Immature natural killer cell (primary cell): ENCODE results near the gene CYSLTR2. TPM values are rescaled to one million over a fixed set of nuclear protein-coding genes. Genes with fewer than 3 reads are reported as not detected.

Source experiments
- DNase-seq, 3 donors: peaks; one replicate each; pipeline ENCODE4 v3.0.0; 2022; ENCODE audit warnings: mixed read lengths in 1 of 3
- H3K27ac Mint-ChIP-seq, 6 donors: one replicate each; pipeline ENCODE4 v1.8.0; 2020; ENCODE audit warnings: mixed read lengths in 6 of 6, mild to moderate bottlenecking in 5 of 6, inconsistent platforms in 4 of 6, moderate library complexity in 3 of 6
- H3K27me3 Mint-ChIP-seq, 3 donors: one replicate each; pipeline ENCODE4 v1.8.0; 2020 to 2021; ENCODE audit warnings: low read depth in 3 of 3, mild to moderate bottlenecking in 3 of 3, mixed read lengths in 3 of 3, moderate library complexity in 3 of 3, inconsistent platforms in 1 of 3
- H3K36me3 Mint-ChIP-seq, 3 donors: one replicate each; pipeline ENCODE4 v1.8.0; 2020; ENCODE audit warnings: mixed read lengths in 3 of 3, inconsistent platforms in 2 of 3, mild to moderate bottlenecking in 2 of 3
- H3K4me1 Mint-ChIP-seq, 2 donors: one replicate each; pipeline ENCODE4 v1.8.0; 2020; ENCODE audit warnings: inconsistent platforms in 2 of 2, mild to moderate bottlenecking in 2 of 2, mixed read lengths in 2 of 2, moderate library complexity in 1 of 2
- H3K4me3 Mint-ChIP-seq, 5 donors: one replicate each; pipeline ENCODE4 v1.8.0; 2020; ENCODE audit warnings: mild to moderate bottlenecking in 5 of 5, mixed read lengths in 5 of 5, inconsistent platforms in 3 of 5, moderate library complexity in 3 of 5
- H3K9me3 Mint-ChIP-seq, 6 donors: one replicate each; pipeline ENCODE4 v1.8.0; 2020; ENCODE audit warnings: mild to moderate bottlenecking in 6 of 6, mixed read lengths in 6 of 6, inconsistent platforms in 4 of 6, moderate library complexity in 3 of 6
- polyA plus RNA-seq, 3 donors: library from polyadenylated mRNA; unstranded; fragments of 300-500 nt; fragmentation: Illumina TruSeq; gene quantifications; one replicate each; pipeline ENCODE4 v1.2.3, GENCODE V29; 2021

The CYSLTR2 gene
- polyA plus RNA-seq, 3 donors from 2014 or later: 2.0 to 2.1 TPM; not detected in 1

DNA sequence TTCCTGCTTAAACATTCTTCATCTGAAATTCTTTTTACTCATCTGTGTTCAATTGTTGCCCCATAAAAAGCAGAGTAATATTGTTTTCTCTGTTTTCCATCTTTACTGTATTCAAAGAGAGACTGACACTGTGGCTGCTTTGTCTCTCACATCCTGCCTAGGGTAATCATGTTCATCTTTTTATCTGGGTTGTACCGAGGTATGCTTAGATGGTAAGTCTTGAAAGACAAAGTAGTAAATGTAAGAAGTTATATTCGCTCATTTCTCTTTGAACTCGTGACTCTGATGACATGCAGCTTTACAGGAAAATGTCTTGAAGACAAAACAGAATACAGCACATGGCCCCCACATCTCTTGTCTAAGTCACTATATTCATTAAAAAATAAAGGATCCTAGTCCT lies 20.0 kb upstream of the CYSLTR2 start:
- Mint-ChIP-seq H3K36me3 (peaks cover 0 to 12% (median 6%) of the 10 kb centered on the region in 3 donors), H3K9me3 (peaks cover 9 to 27% (median 14%) of the 10 kb centered on the region in 6 donors), H3K4me3 (no peak overlapping the region), H3K4me1 (no peaks in the 10 kb centered on the region), H3K27ac (no peak overlapping the region), H3K27me3 (peaks cover 4 to 6% (median 5%) of the 10 kb centered on the region in 3 donors)
- no peak for DNase-seq

DNA sequence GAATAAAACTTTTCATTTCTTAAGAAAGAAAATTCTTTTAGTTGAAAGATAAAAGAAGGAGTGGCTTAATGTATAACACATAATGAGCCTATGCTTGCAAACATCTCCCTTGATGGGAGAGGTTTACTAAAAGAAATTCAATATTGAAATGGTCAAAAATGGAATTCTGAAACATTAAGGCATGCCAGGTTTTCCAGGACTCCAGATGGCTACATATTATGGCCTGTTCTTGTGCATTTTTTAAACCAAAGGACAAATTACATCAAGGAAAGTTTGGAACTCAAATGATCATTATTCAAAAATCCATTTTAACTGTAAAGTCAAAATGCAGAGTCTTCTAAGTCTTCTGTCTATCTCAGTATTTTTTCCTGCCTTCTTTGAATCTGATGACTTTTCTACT lies 19.1 kb upstream of the CYSLTR2 start:
- Mint-ChIP-seq H3K36me3 (peaks cover 0 to 12% (median 6%) of the 10 kb centered on the region in 3 donors), H3K27ac (no peak overlapping the region)

DNA sequence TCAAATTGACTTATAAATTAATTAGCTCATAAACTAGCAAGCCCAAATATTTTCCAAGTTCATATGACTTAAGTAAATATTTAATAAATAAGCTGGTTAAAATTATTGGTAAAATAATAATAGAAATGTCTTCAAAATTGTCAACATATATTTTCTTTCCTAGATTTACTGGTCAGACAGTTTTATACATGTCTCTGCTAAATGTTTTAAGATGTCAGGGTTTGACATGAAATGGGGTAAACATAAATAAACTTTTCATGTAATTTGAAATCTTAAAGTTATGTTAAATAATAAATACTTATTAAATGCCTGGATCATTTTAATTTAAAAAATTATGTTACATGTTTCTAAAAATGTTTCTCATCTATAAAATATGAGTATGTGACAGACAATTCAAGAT lies 18.3 kb upstream of the CYSLTR2 start:
- peaks cover 0 to 12% (median 6%) of the 10 kb centered on the region in 3 donors for H3K36me3 Mint-ChIP-seq
- H3K4me3 Mint-ChIP-seq: no peak overlapping the region
- H3K27ac Mint-ChIP-seq: no peak overlapping the region
- H3K27me3 Mint-ChIP-seq: peaks cover 5 to 8% (median 6%) of the 10 kb centered on the region in 3 donors
- DNase-seq: no peak
- peaks cover 9 to 27% (median 13%) of the 10 kb centered on the region in 6 donors for H3K9me3 Mint-ChIP-seq
- no peaks in the 10 kb centered on the region for H3K4me1 Mint-ChIP-seq

More for the DNA sequence above, 19.1 kb upstream of the CYSLTR2 start:
- Mint-ChIP-seq H3K9me3 (peaks cover 9 to 27% (median 13%) of the 10 kb centered on the region in 6 donors), H3K27me3 (peaks cover 5 to 8% (median 6%) of the 10 kb centered on the region in 3 donors), H3K4me3 (no peak overlapping the region), H3K4me1 (no peaks in the 10 kb centered on the region)
- no peak for DNase-seq

DNA sequence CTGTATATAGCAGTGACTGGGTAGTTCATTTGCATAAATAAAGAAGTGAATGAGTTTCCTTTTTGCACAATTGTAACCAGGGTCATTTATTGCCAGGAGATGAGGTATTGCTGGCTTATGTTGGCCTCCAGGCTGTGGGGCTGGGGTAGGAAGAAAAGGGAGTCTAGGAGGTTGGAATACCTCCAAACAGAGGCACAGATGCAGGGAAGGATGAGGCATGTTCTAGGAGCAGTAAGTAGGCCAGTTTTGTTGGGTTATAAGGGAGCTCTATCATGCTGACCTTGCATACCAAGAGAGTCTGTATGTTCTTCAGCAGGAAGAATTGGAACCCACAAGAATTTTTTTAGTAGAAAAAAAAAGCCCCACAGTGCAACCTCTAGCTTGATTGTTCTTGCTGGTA lies 17.2 kb upstream of the CYSLTR2 start:
- H3K9me3 Mint-ChIP-seq: peaks cover 9 to 27% (median 13%) of the 10 kb centered on the region in 6 donors
- H3K4me3 Mint-ChIP-seq: no peak overlapping the region
- peaks cover 0 to 12% (median 6%) of the 10 kb centered on the region in 3 donors for H3K36me3 Mint-ChIP-seq
- H3K27me3 Mint-ChIP-seq: peaks cover 5 to 8% (median 6%) of the 10 kb centered on the region in 3 donors
- no peaks in the 10 kb centered on the region for H3K4me1 Mint-ChIP-seq
- no peak overlapping the region for H3K27ac Mint-ChIP-seq
- DNase-seq: no peak

DNA sequence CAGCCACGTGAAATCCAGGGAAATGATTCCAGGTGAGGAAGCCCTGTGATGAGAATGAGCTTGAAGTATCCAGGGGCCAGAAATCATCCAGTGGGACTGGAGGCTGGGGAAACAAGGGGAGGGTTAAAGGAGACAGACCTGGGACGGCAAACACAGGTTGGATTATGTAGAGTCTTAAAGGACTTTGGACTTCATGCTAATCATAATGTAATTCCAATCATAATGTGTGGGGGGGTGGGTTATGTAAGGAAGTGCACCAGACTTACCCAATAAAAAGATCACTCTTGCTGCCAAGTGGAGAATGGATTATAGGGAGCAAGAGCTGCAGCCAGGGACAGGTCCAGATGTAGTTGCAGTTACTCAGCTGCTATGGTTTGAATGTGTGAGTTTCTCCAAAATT lies 16.1 kb upstream of the CYSLTR2 start:
- no peak overlapping the region for H3K27ac Mint-ChIP-seq
- peaks cover 9 to 27% (median 13%) of the 10 kb centered on the region in 6 donors for H3K9me3 Mint-ChIP-seq
- no peak overlapping the region for H3K4me3 Mint-ChIP-seq
- H3K4me1 Mint-ChIP-seq: no peaks in the 10 kb centered on the region
- peaks cover 0 to 12% (median 6%) of the 10 kb centered on the region in 3 donors for H3K36me3 Mint-ChIP-seq
- DNase-seq: no peak
- peaks cover 5 to 8% (median 6%) of the 10 kb centered on the region in 3 donors for H3K27me3 Mint-ChIP-seq

DNA sequence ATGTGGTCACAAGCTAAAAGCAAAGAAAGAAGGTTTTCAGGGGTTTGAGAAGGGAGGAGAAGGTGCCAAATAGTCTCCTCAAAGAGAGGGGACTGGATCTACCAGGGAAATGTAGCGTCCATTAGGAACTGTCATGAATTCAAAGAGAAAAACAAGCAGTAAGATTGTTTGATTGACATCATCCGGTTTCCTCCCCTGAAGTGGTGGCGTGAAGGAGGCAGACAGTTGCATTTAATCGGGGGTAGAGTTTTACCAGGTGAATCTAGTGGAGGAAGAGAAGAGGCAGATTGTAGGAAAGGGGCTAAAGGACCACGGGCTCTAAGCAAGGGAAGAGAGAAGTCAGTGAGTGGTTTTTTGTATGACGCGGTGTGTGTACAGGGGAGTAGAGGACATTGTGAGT lies 13.0 kb upstream of the CYSLTR2 start:
- Mint-ChIP-seq H3K36me3 (peaks cover 0 to 12% (median 6%) of the 10 kb centered on the region in 3 donors), H3K27me3 (peaks cover 3 to 8% (median 6%) of the 10 kb centered on the region in 3 donors), H3K9me3 (peaks cover 6 to 18% (median 9%) of the 10 kb centered on the region in 6 donors), H3K4me3 (no peak overlapping the region), H3K4me1 (no peaks in the 10 kb centered on the region), H3K27ac (peak overlapping the region in 1 of 6 donors; percentile 12)
- no peak for DNase-seq

DNA sequence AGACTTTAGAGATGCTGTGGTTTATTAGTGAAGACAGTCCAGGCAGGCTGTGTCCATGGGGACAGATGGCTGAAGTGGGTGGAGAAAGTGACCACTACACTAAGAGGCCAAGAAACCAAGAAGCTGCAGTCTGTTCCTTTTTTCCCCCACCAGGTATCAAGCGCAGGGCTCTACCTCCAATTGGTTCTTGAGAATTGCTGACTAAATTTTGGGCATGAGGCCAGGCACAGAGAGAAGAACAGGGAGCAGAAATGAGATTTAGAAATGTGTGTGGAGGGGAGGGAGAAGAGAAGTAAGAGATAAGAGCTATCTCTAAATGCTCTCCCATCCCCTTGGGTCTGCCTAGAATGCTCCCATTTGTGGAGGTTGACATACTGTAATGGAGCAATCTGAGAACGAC lies 12.3 kb upstream of the CYSLTR2 start:
- H3K27me3 Mint-ChIP-seq: peaks cover 3 to 8% (median 3%) of the 10 kb centered on the region in 3 donors
- no peak for DNase-seq
- H3K27ac Mint-ChIP-seq: no peak overlapping the region
- no peak overlapping the region for H3K4me3 Mint-ChIP-seq
- peaks cover 0 to 9% (median 2%) of the 10 kb centered on the region in 3 donors for H3K36me3 Mint-ChIP-seq
- peaks cover 2 to 12% (median 4%) of the 10 kb centered on the region in 6 donors for H3K9me3 Mint-ChIP-seq
- no peaks in the 10 kb centered on the region for H3K4me1 Mint-ChIP-seq

DNA sequence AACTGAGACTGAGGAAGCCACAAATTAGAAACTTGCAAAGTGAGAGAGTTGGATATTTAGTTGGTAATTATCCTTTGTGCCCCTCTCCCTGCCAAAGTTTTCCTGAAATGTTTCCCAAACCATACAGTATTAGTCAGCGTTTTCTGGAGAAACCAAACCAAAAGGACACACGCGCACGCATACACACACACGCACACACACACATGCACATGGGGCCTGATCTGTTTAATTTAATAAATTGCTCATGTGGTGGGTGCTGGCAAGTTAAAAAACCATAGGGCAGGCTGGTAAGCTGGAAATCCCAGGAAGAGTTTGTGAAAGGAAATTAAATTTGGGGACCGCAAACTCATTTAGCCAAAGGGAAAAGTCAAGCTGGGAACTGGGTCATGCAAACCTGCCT lies 11.7 kb upstream of the CYSLTR2 start:
- no peak for DNase-seq
- Mint-ChIP-seq H3K9me3 (peaks cover 0 to 5% (median 2%) of the 10 kb centered on the region in 6 donors), H3K4me1 (no peaks in the 10 kb centered on the region), H3K27ac (no peak overlapping the region), H3K4me3 (no peak overlapping the region), H3K27me3 (peaks cover 0 to 8% (median under 1%) of the 10 kb centered on the region in 3 donors), H3K36me3 (peaks cover 0 to 7% (median 0%) of the 10 kb centered on the region in 3 donors)

DNA sequence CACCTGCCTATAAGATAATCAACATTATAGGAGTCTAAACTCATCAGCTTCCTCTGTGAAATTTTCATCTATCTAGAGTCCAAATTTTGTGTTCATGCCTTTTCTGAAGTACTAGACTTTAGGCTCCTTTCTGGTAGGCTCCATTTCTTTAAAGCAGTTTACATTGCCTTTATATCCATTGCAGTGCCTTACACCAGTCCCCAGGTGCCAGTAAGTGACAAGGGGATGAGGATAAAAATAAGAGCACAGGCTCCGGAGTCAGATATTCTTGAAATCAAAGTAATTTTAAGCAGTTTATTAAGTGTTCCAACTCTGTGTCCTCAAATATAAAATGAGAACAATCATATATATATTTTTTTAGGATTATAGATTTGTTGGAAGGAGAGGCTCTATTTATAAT lies 10.6 kb upstream of the CYSLTR2 start:
- Mint-ChIP-seq H3K4me3 (no peak overlapping the region), H3K27ac (no peak overlapping the region), H3K36me3 (no peaks in the 10 kb centered on the region), H3K27me3 (peaks cover 0 to 4% (median 0%) of the 10 kb centered on the region in 3 donors), H3K9me3 (no peaks in the 10 kb centered on the region), H3K4me1 (no peaks in the 10 kb centered on the region)
- DNase-seq: no peak

DNA sequence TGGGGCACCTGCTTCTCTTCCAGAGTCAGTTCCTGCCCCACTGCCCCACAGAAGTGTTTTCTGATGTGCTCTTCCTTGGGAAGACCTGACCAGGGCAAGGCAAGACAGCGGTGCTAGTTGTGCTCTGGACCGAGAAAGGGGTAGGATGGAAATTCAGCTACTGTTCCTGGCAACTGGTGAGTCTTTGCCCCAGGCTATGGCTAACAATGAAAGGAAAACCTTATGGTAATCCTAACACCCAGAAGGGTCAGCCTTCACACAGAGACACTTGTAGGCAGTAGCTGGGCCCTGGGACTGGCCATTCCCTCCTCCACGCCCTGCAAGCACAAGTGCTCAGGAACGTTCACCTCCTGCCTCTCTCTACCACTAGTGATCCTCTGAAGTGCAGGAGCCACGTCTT lies 9.6 kb upstream of the CYSLTR2 start:
- no peaks in the 10 kb centered on the region for H3K36me3 Mint-ChIP-seq

DNA sequence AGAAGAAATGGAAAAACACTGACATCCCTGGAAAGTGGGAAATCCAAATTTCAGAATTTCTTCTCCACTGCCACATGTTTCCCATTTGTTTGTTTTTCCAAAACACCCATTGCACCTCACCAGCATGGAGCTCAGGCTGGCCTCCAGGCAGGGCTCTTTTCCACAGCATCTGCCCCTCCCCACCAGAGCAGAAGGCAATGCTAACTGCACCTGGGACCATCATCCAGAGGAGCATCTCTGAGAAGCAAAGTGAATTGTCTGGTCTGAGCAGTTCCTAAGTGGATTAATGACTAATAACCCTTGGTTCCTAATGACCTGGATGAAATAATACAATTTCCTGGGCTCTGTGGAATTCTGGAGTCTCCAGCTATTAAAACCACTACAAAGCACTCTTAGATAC lies 8.8 kb upstream of the CYSLTR2 start:
- Mint-ChIP-seq H3K9me3 (no peaks in the 10 kb centered on the region), H3K27ac (no peak overlapping the region)

More for the DNA sequence above, 9.6 kb upstream of the CYSLTR2 start:
- Mint-ChIP-seq H3K4me3 (no peak overlapping the region), H3K27me3 (peaks cover 0 to 2% (median 0%) of the 10 kb centered on the region in 3 donors), H3K27ac (no peak overlapping the region), H3K9me3 (no peaks in the 10 kb centered on the region), H3K4me1 (no peaks in the 10 kb centered on the region)
- DNase-seq: no peak

DNA sequence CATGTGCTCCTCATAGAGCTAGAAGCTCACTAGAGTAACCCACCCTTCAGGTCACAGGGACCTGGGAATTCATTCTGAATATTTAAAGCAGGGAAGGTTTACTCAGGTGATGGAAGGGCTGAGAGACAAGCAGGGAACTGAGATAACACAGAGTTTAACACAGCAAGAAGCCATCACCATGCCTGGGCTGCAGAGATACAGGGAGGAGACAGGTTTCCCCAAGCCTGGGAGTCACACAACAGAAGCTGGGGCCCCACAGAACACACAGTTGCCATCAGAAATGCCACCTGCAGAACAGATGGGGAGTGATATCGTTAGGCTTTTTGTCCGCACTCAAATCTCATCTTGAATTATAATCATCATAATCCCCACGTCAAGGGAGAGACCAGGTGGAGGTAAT lies 7.9 kb upstream of the CYSLTR2 start:
- Mint-ChIP-seq H3K9me3 (no peaks in the 10 kb centered on the region), H3K4me3 (no peak overlapping the region), H3K27ac (no peak overlapping the region), H3K36me3 (no peaks in the 10 kb centered on the region), H3K27me3 (no peaks in the 10 kb centered on the region), H3K4me1 (no peaks in the 10 kb centered on the region)
- no peak for DNase-seq

More for the DNA sequence above, 8.8 kb upstream of the CYSLTR2 start:
- Mint-ChIP-seq H3K4me3 (no peak overlapping the region), H3K27me3 (no peaks in the 10 kb centered on the region), H3K36me3 (no peaks in the 10 kb centered on the region), H3K4me1 (no peaks in the 10 kb centered on the region)
- DNase-seq: no peak

DNA sequence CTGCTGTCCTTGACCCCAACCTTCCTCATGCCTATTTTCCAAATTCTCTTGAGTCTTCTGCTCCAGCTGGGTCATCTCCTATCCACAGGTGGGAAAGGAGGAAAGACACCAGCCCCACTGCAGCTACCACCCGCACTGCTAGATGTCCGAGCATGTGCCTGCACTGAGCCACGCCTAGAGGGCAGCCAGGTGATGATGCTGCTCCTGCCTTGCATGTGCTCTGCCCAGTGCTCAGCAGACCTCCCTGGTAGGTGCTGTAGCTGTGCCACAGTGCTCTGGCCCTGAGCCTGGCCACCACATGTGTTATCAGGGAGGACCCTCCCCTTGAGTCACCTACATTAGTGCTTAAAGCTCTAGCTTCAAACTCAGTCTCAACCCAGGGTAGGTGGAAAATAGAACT lies 6.9 kb upstream of the CYSLTR2 start:
- H3K27me3 Mint-ChIP-seq: no peaks in the 10 kb centered on the region
- H3K4me1 Mint-ChIP-seq: no peaks in the 10 kb centered on the region
- H3K36me3 Mint-ChIP-seq: no peaks in the 10 kb centered on the region
- H3K9me3 Mint-ChIP-seq: no peaks in the 10 kb centered on the region
- no peak for DNase-seq
- H3K4me3 Mint-ChIP-seq: no peak overlapping the region
- H3K27ac Mint-ChIP-seq: no peak overlapping the region

DNA sequence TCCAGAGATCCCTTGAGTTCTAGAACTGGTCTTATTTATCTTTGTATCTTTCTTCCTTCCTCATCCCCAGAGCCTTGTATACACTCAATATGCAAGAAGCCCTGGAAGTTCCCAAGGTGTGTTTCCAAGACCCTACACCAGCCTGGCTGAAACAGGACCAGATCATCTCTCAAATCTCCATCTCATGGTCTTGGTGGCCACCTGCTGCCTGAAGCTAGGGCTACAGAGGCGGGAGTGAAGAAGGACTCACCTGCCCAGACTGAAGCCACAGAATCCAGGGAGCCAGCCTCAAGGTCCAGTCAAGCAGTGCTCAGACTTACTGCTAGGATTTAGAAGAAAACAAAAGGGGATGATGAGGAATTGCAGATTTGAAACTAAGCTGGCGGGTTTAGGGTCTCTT lies 6.1 kb upstream of the CYSLTR2 start:
- H3K9me3 Mint-ChIP-seq: no peaks in the 10 kb centered on the region
- H3K27me3 Mint-ChIP-seq: peaks cover 0 to under 1% (median 0%) of the 10 kb centered on the region in 3 donors
- no peak overlapping the region for H3K27ac Mint-ChIP-seq
- H3K36me3 Mint-ChIP-seq: no peaks in the 10 kb centered on the region
- peaks cover 2 to 6% of the 10 kb centered on the region in 2 donors for H3K4me1 Mint-ChIP-seq
- DNase-seq: no peak
- H3K4me3 Mint-ChIP-seq: no peak overlapping the region

DNA sequence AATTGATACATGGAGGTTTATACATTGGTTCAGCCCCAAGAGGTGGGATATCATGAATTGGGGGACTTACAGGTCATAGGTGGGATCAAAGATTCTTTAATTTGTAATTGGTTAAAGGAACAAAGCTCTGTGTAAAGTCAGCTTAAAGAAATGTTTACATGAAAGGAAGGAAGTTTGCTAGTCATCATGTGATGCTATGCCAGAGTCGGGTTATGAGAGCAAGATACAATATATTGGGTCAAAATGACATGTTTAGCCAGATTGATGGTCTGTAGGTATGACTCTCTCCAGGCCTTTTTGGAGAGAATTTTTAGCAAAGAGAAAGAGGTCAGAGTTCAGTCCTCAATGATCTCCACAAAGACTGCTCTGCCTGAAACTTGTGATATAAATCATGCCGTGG lies 5.3 kb upstream of the CYSLTR2 start:
- peaks cover 2 to 5% (median 3%) of the 10 kb centered on the region in 3 donors for H3K27me3 Mint-ChIP-seq
- no peak overlapping the region for H3K4me3 Mint-ChIP-seq
- peaks cover 10 to 15% of the 10 kb centered on the region in 2 donors for H3K4me1 Mint-ChIP-seq
- H3K9me3 Mint-ChIP-seq: no peaks in the 10 kb centered on the region
- no peak overlapping the region for H3K27ac Mint-ChIP-seq
- H3K36me3 Mint-ChIP-seq: no peaks in the 10 kb centered on the region
- no peak for DNase-seq
